ENCODE data around the gene TRAIP.

TRAIP gene

DNA sequence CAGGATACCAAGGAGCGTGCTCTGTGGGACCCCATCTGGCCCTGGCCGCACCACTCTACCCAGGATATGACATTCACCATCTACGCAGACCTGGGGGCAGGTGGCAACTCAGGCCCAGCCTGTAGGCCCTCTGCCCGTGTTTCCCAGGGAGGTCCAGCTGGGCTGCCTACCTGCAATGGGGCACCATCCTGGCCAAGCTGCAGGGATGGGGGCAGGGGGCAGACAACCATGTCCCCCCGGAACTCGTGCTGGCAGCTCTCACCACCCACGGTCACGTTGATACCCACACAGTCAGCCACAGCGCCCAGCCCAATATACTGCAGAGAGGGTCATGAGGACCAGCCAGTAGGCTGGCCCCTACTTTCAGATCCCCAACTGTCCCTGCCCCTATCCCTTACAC lies 39.4 kb upstream of the TRAIP start:
- Histone ChIP-seq H3K36me3 (ENCODE audit: control insufficient read depth, insufficient read depth, low read length) (no peaks in the 10 kb centered on the region; the same call in 1 of the 2 replicates), H3K4me3 (replicated peaks; ENCODE audit: low read depth, low read length) (no peak overlapping the region), H3K27me3 (replicated peaks; ENCODE audit: control insufficient read depth, insufficient read depth, low read length) (no peaks in the 10 kb centered on the region)
- TF ChIP-seq, protein P1, sequence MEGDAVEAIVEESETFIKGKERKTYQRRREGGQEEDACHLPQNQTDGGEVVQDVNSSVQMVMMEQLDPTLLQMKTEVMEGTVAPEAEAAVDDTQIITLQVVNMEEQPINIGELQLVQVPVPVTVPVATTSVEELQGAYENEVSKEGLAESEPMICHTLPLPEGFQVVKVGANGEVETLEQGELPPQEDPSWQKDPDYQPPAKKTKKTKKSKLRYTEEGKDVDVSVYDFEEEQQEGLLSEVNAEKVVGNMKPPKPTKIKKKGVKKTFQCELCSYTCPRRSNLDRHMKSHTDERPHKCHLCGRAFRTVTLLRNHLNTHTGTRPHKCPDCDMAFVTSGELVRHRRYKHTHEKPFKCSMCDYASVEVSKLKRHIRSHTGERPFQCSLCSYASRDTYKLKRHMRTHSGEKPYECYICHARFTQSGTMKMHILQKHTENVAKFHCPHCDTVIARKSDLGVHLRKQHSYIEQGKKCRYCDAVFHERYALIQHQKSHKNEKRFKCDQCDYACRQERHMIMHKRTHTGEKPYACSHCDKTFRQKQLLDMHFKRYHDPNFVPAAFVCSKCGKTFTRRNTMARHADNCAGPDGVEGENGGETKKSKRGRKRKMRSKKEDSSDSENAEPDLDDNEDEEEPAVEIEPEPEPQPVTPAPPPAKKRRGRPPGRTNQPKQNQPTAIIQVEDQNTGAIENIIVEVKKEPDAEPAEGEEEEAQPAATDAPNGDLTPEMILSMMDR (IDR thresholded peaks at IDR 0.05; ENCODE audit: insufficient read depth, low read length, poor library complexity, severe bottlenecking): no peak
- DNase-seq (ENCODE audit: extremely low read depth, insufficient read length): no peak

DNA sequence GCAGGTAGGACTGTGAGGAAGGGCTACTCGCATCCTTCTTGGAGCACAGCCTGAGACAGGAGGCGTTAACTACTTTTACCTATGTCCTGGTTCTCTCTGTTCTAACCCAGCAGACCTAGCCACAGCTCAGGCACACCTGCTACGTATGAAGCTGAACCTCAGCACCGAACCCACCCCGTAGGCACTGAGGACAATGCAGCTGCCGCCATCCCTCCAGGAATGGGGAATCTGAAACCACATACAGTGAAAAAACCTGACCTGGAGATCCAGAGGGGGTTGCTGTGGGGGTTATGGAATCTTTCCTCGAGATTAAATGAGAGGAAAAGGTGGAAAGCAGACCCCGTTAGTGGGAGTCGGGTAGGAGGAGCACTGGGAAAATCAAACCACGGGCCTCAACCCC lies 32.9 kb upstream of the TRAIP start:
- TF ChIP-seq, protein P1 (IDR thresholded peaks at IDR 0.05; ENCODE audit: insufficient read depth, low read length, poor library complexity, severe bottlenecking): no peak
- Histone ChIP-seq H3K4me3 (replicated peaks; ENCODE audit: low read depth, low read length) (no peak overlapping the region), H3K27me3 (replicated peaks; ENCODE audit: control insufficient read depth, insufficient read depth, low read length) (no peaks in the 10 kb centered on the region), H3K36me3 (ENCODE audit: control insufficient read depth, insufficient read depth, low read length) (no peaks in the 10 kb centered on the region)
- DNase-seq (ENCODE audit: extremely low read depth, insufficient read length): no peak

DNA sequence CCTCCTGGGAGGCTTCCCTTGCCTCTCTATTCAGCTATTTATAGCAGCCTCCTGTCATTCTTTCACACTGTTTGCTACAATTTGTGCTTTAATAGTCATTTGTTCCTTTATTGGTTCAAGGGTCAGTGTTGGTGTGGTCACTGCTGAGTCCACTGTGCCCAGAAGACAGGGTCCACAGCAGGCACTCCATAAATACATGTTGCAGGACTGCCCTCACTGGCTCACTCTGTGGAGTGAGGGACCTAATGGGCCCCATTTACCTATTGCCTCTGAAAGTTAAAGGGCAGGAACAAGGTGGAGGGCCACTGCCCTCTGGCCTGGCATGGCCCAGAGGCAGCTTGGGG lies 30.5 kb upstream of the TRAIP start:
- H3K36me3 ChIP-seq (ENCODE audit: control insufficient read depth, insufficient read depth, low read length): no peaks in the 10 kb centered on the region
- H3K4me3 ChIP-seq (replicated peaks; ENCODE audit: low read depth, low read length): no peak overlapping the region
- DNase-seq (ENCODE audit: extremely low read depth, insufficient read length): no peak
- TF ChIP-seq, protein P1 (IDR thresholded peaks at IDR 0.05; ENCODE audit: insufficient read depth, low read length, poor library complexity, severe bottlenecking): no peak
- H3K27me3 ChIP-seq (replicated peaks; ENCODE audit: control insufficient read depth, insufficient read depth, low read length): no peaks in the 10 kb centered on the region; the same call in 1 of the 2 replicates

DNA sequence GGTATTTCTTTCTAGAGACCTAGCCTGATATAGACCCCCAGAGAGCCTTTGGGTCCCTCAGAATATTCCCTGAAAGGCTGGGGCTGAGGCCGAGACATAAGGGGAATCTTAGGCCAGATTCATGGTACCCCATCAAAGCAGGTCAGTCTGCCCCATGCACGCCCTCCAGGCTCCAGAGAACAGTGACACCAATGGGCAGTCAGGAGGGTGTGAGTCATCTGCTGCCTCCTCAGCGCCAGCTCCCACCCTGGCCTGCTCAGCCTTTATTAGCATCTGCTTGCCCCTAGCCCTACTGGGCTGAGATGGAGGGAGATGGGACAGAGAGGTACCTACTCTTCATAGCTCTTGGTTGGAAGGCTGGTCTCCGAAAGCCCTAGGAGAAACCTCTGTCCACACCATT lies 27.6 kb upstream of the TRAIP start:
- H3K36me3 ChIP-seq (ENCODE audit: control insufficient read depth, insufficient read depth, low read length): no peaks in the 10 kb centered on the region
- TF ChIP-seq, protein P1 (IDR thresholded peaks at IDR 0.05; ENCODE audit: insufficient read depth, low read length, poor library complexity, severe bottlenecking): no peak
- H3K27me3 ChIP-seq (replicated peaks; ENCODE audit: control insufficient read depth, insufficient read depth, low read length): no peaks in the 10 kb centered on the region; the same call in 1 of the 2 replicates
- H3K4me3 ChIP-seq (replicated peaks; ENCODE audit: low read depth, low read length): no peak overlapping the region
- DNase-seq (ENCODE audit: extremely low read depth, insufficient read length): no peak

DNA sequence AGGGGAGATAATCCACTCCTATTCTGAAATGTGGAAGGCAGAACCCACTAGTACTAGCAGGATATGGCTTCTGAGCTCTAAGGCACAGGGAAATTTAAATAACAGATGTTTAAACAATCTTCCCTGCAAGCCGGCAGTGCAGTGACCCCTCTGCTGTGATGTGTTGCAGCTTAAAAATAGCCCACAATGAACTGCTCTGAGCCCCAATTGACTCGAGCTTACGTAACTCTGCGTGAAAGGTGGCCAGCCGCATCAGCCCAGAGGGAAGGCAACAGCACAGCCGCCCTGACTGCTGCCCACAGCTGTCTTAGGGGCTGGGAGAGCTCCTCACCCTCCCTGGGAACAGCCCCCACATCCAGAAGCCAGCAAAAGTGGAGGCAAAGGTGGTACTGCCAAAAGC lies 25.8 kb upstream of the TRAIP start:
- TF ChIP-seq, protein P1 (IDR thresholded peaks at IDR 0.05; ENCODE audit: insufficient read depth, low read length, poor library complexity, severe bottlenecking): no peak
- DNase-seq (ENCODE audit: extremely low read depth, insufficient read length): no peak
- H3K4me3 ChIP-seq (replicated peaks; ENCODE audit: low read depth, low read length): no peak overlapping the region
- no peaks in the 10 kb centered on the region for H3K36me3 ChIP-seq (ENCODE audit: control insufficient read depth, insufficient read depth, low read length)
- no peaks in the 10 kb centered on the region; the same call in 1 of the 2 replicates for H3K27me3 ChIP-seq (replicated peaks; ENCODE audit: control insufficient read depth, insufficient read depth, low read length)
